Measurements from ENCODE around the gene GRIA3. TPM values are rescaled to one million over a fixed set of nuclear protein-coding genes. Genes with fewer than 3 reads are reported as not detected.
A peak's percentile ranks its signal among the peaks of the same experiment; 100 is the strongest.

GRIA3 gene
- total RNA-seq, 4 donors from 2014 or later, result 0.60 to 2.3 (median 1.0) TPM

DNA sequence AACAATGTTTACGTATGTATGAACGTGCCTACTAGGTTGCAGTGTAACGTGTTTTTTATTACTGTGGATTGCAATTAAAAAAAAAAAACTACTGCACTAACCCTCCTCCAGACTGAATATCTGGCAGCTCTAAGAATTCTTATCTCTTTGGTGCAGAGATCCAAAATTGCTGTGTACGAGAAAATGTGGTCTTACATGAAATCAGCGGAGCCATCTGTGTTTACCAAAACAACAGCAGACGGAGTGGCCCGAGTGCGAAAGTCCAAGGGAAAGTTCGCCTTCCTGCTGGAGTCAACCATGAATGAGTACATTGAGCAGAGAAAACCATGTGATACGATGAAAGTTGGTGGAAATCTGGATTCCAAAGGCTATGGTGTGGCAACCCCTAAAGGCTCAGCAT lies 280.6 kb downstream of the GRIA3 start:
- H3K27ac ChIP-seq, result no peak overlapping the region
- no peak for DNase-seq (ENCODE audit: low spot score in 2 of 2)
- no peaks in the 10 kb centered on the region for H3K36me3 ChIP-seq
- H3K9me3 ChIP-seq, result no peaks in the 10 kb centered on the region
- H3K27me3 ChIP-seq, result no peaks in the 10 kb centered on the region
- WGBS, 2 donors, result 75 to 76% methylated on average over 10 of the region's 10 CpGs
- no peak overlapping the region for H3K4me3 ChIP-seq
- no peaks in the 10 kb centered on the region for H3K4me1 ChIP-seq
- TF ChIP-seq, protein P1, sequence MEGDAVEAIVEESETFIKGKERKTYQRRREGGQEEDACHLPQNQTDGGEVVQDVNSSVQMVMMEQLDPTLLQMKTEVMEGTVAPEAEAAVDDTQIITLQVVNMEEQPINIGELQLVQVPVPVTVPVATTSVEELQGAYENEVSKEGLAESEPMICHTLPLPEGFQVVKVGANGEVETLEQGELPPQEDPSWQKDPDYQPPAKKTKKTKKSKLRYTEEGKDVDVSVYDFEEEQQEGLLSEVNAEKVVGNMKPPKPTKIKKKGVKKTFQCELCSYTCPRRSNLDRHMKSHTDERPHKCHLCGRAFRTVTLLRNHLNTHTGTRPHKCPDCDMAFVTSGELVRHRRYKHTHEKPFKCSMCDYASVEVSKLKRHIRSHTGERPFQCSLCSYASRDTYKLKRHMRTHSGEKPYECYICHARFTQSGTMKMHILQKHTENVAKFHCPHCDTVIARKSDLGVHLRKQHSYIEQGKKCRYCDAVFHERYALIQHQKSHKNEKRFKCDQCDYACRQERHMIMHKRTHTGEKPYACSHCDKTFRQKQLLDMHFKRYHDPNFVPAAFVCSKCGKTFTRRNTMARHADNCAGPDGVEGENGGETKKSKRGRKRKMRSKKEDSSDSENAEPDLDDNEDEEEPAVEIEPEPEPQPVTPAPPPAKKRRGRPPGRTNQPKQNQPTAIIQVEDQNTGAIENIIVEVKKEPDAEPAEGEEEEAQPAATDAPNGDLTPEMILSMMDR (IDR thresholded peaks at IDR 0.05), result no peak
- TF ChIP-seq POLR2A (IDR thresholded peaks at IDR 0.05) (no peak), EP300 (IDR thresholded peaks at IDR 0.05) (no peak)

DNA sequence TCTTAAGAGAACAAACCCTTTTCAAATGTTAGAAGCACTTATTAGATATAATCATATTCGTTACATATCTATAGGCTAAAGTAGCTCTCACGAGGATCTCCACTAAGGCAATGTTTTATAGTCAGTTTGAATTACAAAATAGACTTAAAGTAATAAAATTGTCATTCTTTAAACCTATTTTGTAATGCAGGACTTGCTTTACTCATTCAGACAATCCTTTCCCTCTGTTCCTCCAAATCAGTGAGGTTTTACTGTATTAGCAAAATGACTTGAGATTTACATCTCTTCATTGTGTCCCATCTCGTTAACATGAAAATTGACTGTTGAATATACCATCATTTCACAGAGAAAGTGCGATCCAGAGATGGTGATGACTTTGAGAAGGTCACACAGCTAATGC lies 284.4 kb downstream of the GRIA3 start:
- peaks cover 0 to 4% of the 10 kb centered on the region in 2 donors for H3K27me3 ChIP-seq
- no peaks in the 10 kb centered on the region for H3K9me3 ChIP-seq
- no peaks in the 10 kb centered on the region for H3K4me1 ChIP-seq
- no peak for DNase-seq (ENCODE audit: low spot score in 2 of 2)
- TF ChIP-seq EP300 (IDR thresholded peaks at IDR 0.05), result no peak
- TF ChIP-seq, protein P1 (IDR thresholded peaks at IDR 0.05), result no peak
- TF ChIP-seq POLR2A (IDR thresholded peaks at IDR 0.05), result no peak
- H3K36me3 ChIP-seq, result no peaks in the 10 kb centered on the region
- no peak overlapping the region for H3K4me3 ChIP-seq
- H3K27ac ChIP-seq, result no peak overlapping the region
- WGBS, 2 donors, result 59 to 76% methylated on average over 4 of the region's 4 CpGs

DNA sequence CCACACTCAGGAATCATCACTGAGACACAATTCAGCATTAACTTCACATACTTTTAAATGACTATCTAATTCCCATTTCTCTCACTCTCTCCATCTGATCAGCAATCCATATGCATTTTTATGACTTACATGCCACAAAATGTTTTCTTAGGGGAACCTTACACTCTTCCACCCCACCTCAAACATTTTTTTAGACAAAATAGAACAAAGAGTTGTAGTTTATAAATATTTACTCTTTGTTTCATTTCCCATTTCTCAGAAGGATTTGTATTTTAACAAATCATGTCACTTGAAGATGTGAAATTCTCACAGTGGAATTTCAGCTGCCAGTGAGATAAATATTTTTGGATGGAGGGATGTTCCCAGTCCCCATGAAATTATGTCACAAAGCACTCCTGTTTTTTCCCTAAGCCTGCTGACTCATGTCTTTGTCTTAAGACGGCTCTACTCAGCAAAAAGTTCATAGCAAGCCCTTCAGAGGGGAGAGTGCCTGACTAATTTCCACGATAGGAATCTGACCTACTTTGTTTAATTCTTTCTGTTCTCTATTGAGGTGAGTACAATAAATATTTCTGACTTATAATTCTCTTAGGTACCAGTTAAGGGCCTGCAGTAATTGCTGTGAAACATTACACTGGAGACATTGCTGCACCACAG lies 291.1 kb downstream of the GRIA3 start:
- Histone ChIP-seq H3K27me3 (peaks cover 0 to 4% of the 10 kb centered on the region in 2 donors), H3K4me3 (no peak overlapping the region), H3K9me3 (no peaks in the 10 kb centered on the region), H3K36me3 (no peaks in the 10 kb centered on the region), H3K27ac (no peak overlapping the region), H3K4me1 (no peaks in the 10 kb centered on the region)
- TF ChIP-seq, protein P1 (IDR thresholded peaks at IDR 0.05), result no peak
- TF ChIP-seq EP300 (IDR thresholded peaks at IDR 0.05) (no peak), POLR2A (IDR thresholded peaks at IDR 0.05) (no peak)
- WGBS, 2 donors, result 7 to 27% methylated on average over 2 of the region's 2 CpGs
- DNase-seq (ENCODE audit: low spot score in 2 of 2), result no peak

DNA sequence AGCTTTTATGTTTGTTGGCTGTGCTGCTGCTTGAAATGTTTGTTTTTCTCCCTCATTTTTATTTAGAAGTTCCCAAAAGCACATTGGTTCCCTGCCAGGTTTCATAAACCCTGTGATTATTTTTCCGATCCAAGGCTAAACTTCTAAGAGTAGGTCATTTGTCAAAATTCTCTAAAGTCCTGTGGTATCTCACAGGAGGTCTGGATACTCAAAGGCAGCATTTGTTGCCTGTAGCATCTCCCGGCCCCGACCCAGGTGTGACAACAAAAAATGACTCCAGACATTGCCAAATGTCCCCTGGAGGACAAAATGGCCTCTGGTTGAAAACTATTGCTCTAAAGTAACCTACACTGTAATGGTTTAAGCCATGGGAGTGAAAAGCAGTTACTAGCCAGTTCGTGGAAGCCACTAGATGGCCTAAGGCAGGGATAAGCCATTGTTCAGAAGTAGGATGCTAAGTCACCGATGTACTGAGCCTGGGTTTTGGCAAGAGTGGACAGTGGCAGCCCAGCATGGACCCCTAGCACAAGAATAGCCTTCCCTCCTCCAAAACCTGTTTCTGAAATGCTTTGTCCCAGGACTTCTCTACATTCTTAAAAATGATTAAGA lies 292.6 kb downstream of the GRIA3 start:
- H3K27ac ChIP-seq, result no peak overlapping the region
- H3K27me3 ChIP-seq, result no peaks in the 10 kb centered on the region
- no peak overlapping the region for H3K4me3 ChIP-seq
- H3K4me1 ChIP-seq, result no peaks in the 10 kb centered on the region
- H3K36me3 ChIP-seq, result no peaks in the 10 kb centered on the region
- H3K9me3 ChIP-seq, result no peaks in the 10 kb centered on the region
- WGBS, 2 donors, result 47 to 59% methylated on average over 4 to 5 of the region's 5 CpGs
- DNase-seq (ENCODE audit: low spot score in 2 of 2), result peak; percentile 13 to 26
- TF ChIP-seq EP300 (IDR thresholded peaks at IDR 0.05) (no peak), POLR2A (IDR thresholded peaks at IDR 0.05) (no peak)

DNA sequence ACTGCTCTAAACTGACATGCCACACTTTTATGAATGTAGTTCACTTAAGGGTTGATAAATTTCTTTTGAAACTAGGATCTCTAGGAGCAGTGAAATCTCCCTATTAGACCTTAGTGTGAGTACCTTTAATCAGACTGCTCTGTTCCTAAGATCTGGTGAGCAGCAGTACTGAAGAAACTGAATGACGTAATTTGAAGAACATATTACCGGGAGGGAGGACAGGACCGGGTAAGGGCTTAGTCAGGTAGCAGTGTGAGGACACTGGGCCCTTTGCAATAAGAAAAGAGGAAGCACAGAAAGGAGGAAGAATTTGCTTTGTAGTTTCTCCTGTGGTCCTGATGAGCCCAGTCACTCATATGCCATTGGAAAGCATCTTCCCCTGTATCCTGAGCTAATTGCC lies 293.6 kb downstream of the GRIA3 start:
- Histone ChIP-seq H3K36me3 (no peaks in the 10 kb centered on the region), H3K4me1 (no peaks in the 10 kb centered on the region), H3K4me3 (no peak overlapping the region), H3K27me3 (no peaks in the 10 kb centered on the region), H3K9me3 (no peaks in the 10 kb centered on the region), H3K27ac (no peak overlapping the region)
- TF ChIP-seq POLR2A (IDR thresholded peaks at IDR 0.05), result no peak
- TF ChIP-seq, protein P1 (IDR thresholded peaks at IDR 0.05), result no peak
- no peak for TF ChIP-seq EP300 (IDR thresholded peaks at IDR 0.05)
- WGBS, 2 donors, result 88 to 94% methylated on average over 3 of the region's 3 CpGs
- DNase-seq (ENCODE audit: low spot score in 2 of 2), result no peak
